ENCODE results near the gene DIP2C. TPM values are rescaled to one million over a fixed set of nuclear protein-coding genes. Genes with fewer than 3 reads are reported as not detected.

DIP2C gene
- polyA plus RNA-seq, 1 of the 3 experiments (the other 2 are of a cell fraction) = 8.7 TPM

DNA sequence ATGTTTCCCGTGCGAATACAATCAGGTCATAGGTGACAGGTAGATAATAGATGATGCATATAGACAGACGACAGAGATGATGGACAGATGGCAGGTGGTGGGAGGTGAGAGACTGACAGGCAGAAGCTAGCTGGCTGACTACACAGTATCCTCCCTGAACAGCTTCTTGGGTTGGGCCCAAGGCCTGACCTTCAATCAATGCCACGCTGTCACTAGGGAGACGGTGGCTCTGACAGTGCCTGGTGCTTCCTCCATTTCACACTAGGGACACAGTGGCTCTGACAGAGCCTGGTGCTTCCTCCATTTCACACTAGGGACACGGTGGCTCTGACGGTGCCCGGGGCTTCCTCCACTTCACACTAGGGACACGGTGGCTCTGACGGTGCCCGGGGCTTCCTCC, 200.1 kb downstream of the DIP2C start (continued):
- no peak for TF ChIP-seq CHD2 (IDR thresholded peaks at IDR 0.05; ENCODE audit: low read length, partially characterized antibody)

DNA sequence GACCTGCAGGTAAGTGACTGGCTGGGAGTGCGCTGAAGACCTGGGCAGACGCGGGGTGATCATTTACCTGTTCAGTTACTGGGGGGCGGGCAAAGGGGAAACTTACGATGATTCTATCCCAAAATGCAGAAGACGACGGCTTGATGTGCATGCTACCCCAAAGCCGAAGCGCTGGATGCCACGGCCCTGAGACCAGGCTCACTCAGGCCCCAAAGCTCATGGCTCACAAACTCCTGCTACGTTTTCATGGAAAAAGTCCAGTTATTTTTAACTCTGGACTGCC, 200.6 kb downstream of the DIP2C start:
- WGBS (ENCODE audit: low lambda C conversion rate) = 98% methylated on average over 10 of the region's 11 CpGs
- no peak overlapping the region for H3K9ac ChIP-seq
- H4K20me1 ChIP-seq (ENCODE audit: insufficient read depth) = peaks cover 41% of the 10 kb centered on the region
- H2AFZ ChIP-seq (ENCODE audit: low read depth) = no peak overlapping the region
- H3K4me2 ChIP-seq = no peak overlapping the region
- H3K36me3 ChIP-seq (replicated peaks in 1 of 2; ENCODE audit: control insufficient read depth in 1 of 2, insufficient read depth in 2 of 2, low read length in 1 of 2) = no peaks in the 10 kb centered on the region
- no peak overlapping the region for H3K27ac ChIP-seq (ENCODE audit: low read depth in 2 of 2, low read length in 1 of 2)
- no peaks in the 10 kb centered on the region for H3K9me2 ChIP-seq
- H3K27me3 ChIP-seq (ENCODE audit: insufficient read depth) = no peaks in the 10 kb centered on the region
- no peak overlapping the region for H3K4me3 ChIP-seq (ENCODE audit: low read depth in 2 of 2, low read length in 1 of 2)
- POLR2A ChIA-PET = no interaction called here
- TF ChIP-seq FOXM1 (IDR thresholded peaks at IDR 0.05; ENCODE audit: low read depth) = no peak
- TF ChIP-seq, protein P1, sequence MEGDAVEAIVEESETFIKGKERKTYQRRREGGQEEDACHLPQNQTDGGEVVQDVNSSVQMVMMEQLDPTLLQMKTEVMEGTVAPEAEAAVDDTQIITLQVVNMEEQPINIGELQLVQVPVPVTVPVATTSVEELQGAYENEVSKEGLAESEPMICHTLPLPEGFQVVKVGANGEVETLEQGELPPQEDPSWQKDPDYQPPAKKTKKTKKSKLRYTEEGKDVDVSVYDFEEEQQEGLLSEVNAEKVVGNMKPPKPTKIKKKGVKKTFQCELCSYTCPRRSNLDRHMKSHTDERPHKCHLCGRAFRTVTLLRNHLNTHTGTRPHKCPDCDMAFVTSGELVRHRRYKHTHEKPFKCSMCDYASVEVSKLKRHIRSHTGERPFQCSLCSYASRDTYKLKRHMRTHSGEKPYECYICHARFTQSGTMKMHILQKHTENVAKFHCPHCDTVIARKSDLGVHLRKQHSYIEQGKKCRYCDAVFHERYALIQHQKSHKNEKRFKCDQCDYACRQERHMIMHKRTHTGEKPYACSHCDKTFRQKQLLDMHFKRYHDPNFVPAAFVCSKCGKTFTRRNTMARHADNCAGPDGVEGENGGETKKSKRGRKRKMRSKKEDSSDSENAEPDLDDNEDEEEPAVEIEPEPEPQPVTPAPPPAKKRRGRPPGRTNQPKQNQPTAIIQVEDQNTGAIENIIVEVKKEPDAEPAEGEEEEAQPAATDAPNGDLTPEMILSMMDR (IDR thresholded peaks at IDR 0.05) = no peak
- TF ChIP-seq JUND (IDR thresholded peaks at IDR 0.05) = no peak
- TF ChIP-seq RXRA (IDR thresholded peaks at IDR 0.05; ENCODE audit: borderline replicate concordance, low read depth) = no peak
- no peak for TF ChIP-seq CHD2 (IDR thresholded peaks at IDR 0.05; ENCODE audit: low read length, partially characterized antibody)
- TF ChIP-seq POLR2AphosphoS5 (IDR thresholded peaks at IDR 0.05; ENCODE audit: low read depth, low read length) = no peak
- no peak for TF ChIP-seq SMC3 (IDR thresholded peaks at IDR 0.05; ENCODE audit: low read depth, low read length)
- TF ChIP-seq RFX5 (IDR thresholded peaks at IDR 0.05; ENCODE audit: low read length) = no peak
- TF ChIP-seq FOSL2 (IDR thresholded peaks at IDR 0.05; ENCODE audit: borderline replicate concordance, low read depth) = no peak
- TF ChIP-seq TEAD4 (IDR thresholded peaks at IDR 0.05; ENCODE audit: borderline replicate concordance, insufficient read depth) = no peak
- no peak for TF ChIP-seq RCOR1 (IDR thresholded peaks at IDR 0.05; ENCODE audit: low read length)
- no peak for TF ChIP-seq TAF1 (IDR thresholded peaks at IDR 0.05; ENCODE audit: borderline replicate concordance, low read depth, low read length)
- no peak for TF ChIP-seq MXI1 (IDR thresholded peaks at IDR 0.05; ENCODE audit: low read depth, low read length)
- TF ChIP-seq, protein P2, sequence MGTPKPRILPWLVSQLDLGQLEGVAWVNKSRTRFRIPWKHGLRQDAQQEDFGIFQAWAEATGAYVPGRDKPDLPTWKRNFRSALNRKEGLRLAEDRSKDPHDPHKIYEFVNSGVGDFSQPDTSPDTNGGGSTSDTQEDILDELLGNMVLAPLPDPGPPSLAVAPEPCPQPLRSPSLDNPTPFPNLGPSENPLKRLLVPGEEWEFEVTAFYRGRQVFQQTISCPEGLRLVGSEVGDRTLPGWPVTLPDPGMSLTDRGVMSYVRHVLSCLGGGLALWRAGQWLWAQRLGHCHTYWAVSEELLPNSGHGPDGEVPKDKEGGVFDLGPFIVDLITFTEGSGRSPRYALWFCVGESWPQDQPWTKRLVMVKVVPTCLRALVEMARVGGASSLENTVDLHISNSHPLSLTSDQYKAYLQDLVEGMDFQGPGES (IDR thresholded peaks at IDR 0.05; ENCODE audit: low read depth, low read length) = no peak
- no peak for TF ChIP-seq FOXJ3 (CRISPR knock-in tag; IDR thresholded peaks at IDR 0.05)
- no peak for TF ChIP-seq MEF2A (IDR thresholded peaks at IDR 0.05; ENCODE audit: borderline replicate concordance, low read depth)
- no peak for TF ChIP-seq NRF1 (IDR thresholded peaks at IDR 0.05; ENCODE audit: low read depth, low read length)
- TF ChIP-seq SIN3A (IDR thresholded peaks at IDR 0.05; ENCODE audit: borderline replicate concordance, low read depth, low read length) = no peak
- H3K4me1 ChIP-seq (ENCODE audit: control insufficient read depth in 1 of 2, insufficient read depth in 2 of 2, low read depth in 1 of 2, low read length in 1 of 2) = peaks cover 0 to 37% of the 10 kb centered on the region in 2 experiments; a peak in 1 of 4 replicates
- no peaks in the 10 kb centered on the region for H3F3A ChIP-seq (replicated peaks; ENCODE audit: insufficient read depth)
- no peaks in the 10 kb centered on the region for H3K9me3 ChIP-seq
- H3K79me2 ChIP-seq (ENCODE audit: insufficient read depth) = peaks cover 54% of the 10 kb centered on the region
- CTCF ChIA-PET = interaction anchor here (0.8 to 1.9 kb wide), 2 partner anchors 17 to 301 kb away, joined by 3 to 8 read pairs; no protein-coding TSS in a partner anchor
- no peak for DNase-seq
